DMS114 treated with DMSO at 0.1 percent for 48 hours (cell line): ENCODE results near the gene IL18BP.
A peak's percentile ranks its signal among the peaks of the same experiment; 100 is the strongest.

Experiments used
- DNase-seq: peaks from one replicate; lab custom pipeline; 2025; ENCODE audit not compliant: unreplicated experiment; lab: John Stamatoyannopoulos, UW

Gene IL18BP

GRCh38 chr11:72012091-72012630 lies 13.5 kb downstream of the IL18BP start:
- no peak for DNase-seq

GRCh38 chr11:72012897-72013721 lies 14.4 kb downstream of the IL18BP start:
- no peak for DNase-seq

GRCh38 chr11:72013765-72014711 lies 15.3 kb downstream of the IL18BP start:
- DNase-seq = no peak

GRCh38 chr11:72014761-72015320 lies 16.1 kb downstream of the IL18BP start:
- DNase-seq = no peak

GRCh38 chr11:72015511-72016061 lies 16.9 kb downstream of the IL18BP start:
- DNase-seq = peak; percentile 2

- no peak for DNase-seq
Observed at GRCh38 chr11:72018171-72018570, 19.5 kb downstream of the IL18BP start.

- DNase-seq = no peak
Observed at GRCh38 chr11:72023335-72023734, 24.6 kb downstream of the IL18BP start.

- DNase-seq = no peak
Observed at GRCh38 chr11:72024069-72024754, 25.5 kb downstream of the IL18BP start.

GRCh38 chr11:72026090-72026489 lies 27.4 kb downstream of the IL18BP start:
- DNase-seq = no peak

GRCh38 chr11:72030472-72031045 lies 31.9 kb downstream of the IL18BP start:
- DNase-seq = no peak

GRCh38 chr11:72036687-72037086 lies 38.0 kb downstream of the IL18BP start:
- DNase-seq = no peak

GRCh38 chr11:72037554-72038311 lies 39.0 kb downstream of the IL18BP start:
- no peak for DNase-seq

- no peak for DNase-seq
Observed at GRCh38 chr11:72038491-72038890, 39.8 kb downstream of the IL18BP start.

- no peak for DNase-seq
Observed at GRCh38 chr11:72039031-72039855, 40.5 kb downstream of the IL18BP start.

- DNase-seq = no peak
Observed at GRCh38 chr11:72039856-72040401, 41.2 kb downstream of the IL18BP start.

GRCh38 chr11:72040491-72041363 lies 42.0 kb downstream of the IL18BP start:
- peak; percentile 48 for DNase-seq

- DNase-seq = peak; percentile 14
Observed at GRCh38 chr11:72041364-72042063, 42.8 kb downstream of the IL18BP start.
